Measurements from ENCODE around the gene ARID1B.
A peak's percentile ranks its signal among the peaks of the same experiment; 100 is the strongest.

The ARID1B gene

GRCh38 chr6:156776840-156777576, at the start of gene ARID1B:
Gene ARID1B, plus strand, starts transcription at chr6:156777378. Its CDS starts 303 bp downstream, at chr6:156777681.
- peak; percentile 54 to 61 for DNase-seq (ENCODE audit: low read depth in 2 of 2)

- DNase-seq (ENCODE audit: low read depth in 2 of 2) = no peak
These were observed 49.3 kb upstream of the ARID1B start for GRCh38 chr6:156727715-156728385.

GRCh38 chr6:156729248-156729647, 47.9 kb upstream of the ARID1B start:
- no peak for DNase-seq (ENCODE audit: low read depth in 2 of 2)

- DNase-seq (ENCODE audit: low read depth in 2 of 2) = no peak
These were observed 45.8 kb upstream of the ARID1B start for GRCh38 chr6:156731396-156731795.

GRCh38 chr6:156735751-156736150, 41.4 kb upstream of the ARID1B start:
- no peak for DNase-seq (ENCODE audit: low read depth in 2 of 2)

- no peak for DNase-seq (ENCODE audit: low read depth in 2 of 2)
These were observed 36.6 kb upstream of the ARID1B start for GRCh38 chr6:156740604-156741003.

- DNase-seq (ENCODE audit: low read depth in 2 of 2) = no peak
These were observed 35.7 kb upstream of the ARID1B start for GRCh38 chr6:156741287-156742073.

- no peak for DNase-seq (ENCODE audit: low read depth in 2 of 2)
These were observed 29.5 kb upstream of the ARID1B start for GRCh38 chr6:156747715-156748114.

- no peak for DNase-seq (ENCODE audit: low read depth in 2 of 2)
These were observed 28.7 kb upstream of the ARID1B start for GRCh38 chr6:156748504-156748903.

- DNase-seq (ENCODE audit: low read depth in 2 of 2) = no peak
These were observed 24.4 kb upstream of the ARID1B start for GRCh38 chr6:156752666-156753301.

GRCh38 chr6:156756630-156757610, 20.3 kb upstream of the ARID1B start:
- no peak for DNase-seq (ENCODE audit: low read depth in 2 of 2)

- DNase-seq (ENCODE audit: low read depth in 2 of 2) = no peak
These were observed 19.3 kb upstream of the ARID1B start for GRCh38 chr6:156757849-156758248.

GRCh38 chr6:156760377-156760776, 16.8 kb upstream of the ARID1B start:
- DNase-seq (ENCODE audit: low read depth in 2 of 2) = no peak

GRCh38 chr6:156762547-156762946, 14.6 kb upstream of the ARID1B start:
- no peak for DNase-seq (ENCODE audit: low read depth in 2 of 2)

- no peak for DNase-seq (ENCODE audit: low read depth in 2 of 2)
These were observed 12.1 kb upstream of the ARID1B start for GRCh38 chr6:156765117-156765516.

- DNase-seq (ENCODE audit: low read depth in 2 of 2) = no peak
These were observed 9.3 kb upstream of the ARID1B start for GRCh38 chr6:156767603-156768467.

GRCh38 chr6:156771047-156771446, 6.1 kb upstream of the ARID1B start:
- DNase-seq (ENCODE audit: low read depth in 2 of 2) = no peak

GRCh38 chr6:156771761-156772160, 5.4 kb upstream of the ARID1B start:
- DNase-seq (ENCODE audit: low read depth in 2 of 2) = no peak

GRCh38 chr6:156773476-156773875, 3.7 kb upstream of the ARID1B start:
- no peak for DNase-seq (ENCODE audit: low read depth in 2 of 2)

Data from stimulated activated CD8-positive, alpha-beta memory T cell treated with anti-CD3 and anti-CD28 coated beads, Interleukin-2, amount 100 ng/mL, for 1 hour (primary cell).